GM12873 (cell line): ENCODE results near the gene DPEP2NB.
"Not testable (repeated sequence)": the region's sequence is repeated elsewhere in the genome, so short reads cannot be mapped to it uniquely, and the experiment has no call there.

Experiments used
- TF ChIP-seq, protein P1 (sequence below): IDR thresholded peaks from 2 replicates; pipeline ENCODE4 v1.5.1; 2012; ENCODE audit warnings: low read depth, mild to moderate bottlenecking, moderate library complexity, low read length, control low read depth; ENCODE audit not compliant: insufficient read depth; ENCODE audit errors: missing control alignments

Gene DPEP2NB

DNA sequence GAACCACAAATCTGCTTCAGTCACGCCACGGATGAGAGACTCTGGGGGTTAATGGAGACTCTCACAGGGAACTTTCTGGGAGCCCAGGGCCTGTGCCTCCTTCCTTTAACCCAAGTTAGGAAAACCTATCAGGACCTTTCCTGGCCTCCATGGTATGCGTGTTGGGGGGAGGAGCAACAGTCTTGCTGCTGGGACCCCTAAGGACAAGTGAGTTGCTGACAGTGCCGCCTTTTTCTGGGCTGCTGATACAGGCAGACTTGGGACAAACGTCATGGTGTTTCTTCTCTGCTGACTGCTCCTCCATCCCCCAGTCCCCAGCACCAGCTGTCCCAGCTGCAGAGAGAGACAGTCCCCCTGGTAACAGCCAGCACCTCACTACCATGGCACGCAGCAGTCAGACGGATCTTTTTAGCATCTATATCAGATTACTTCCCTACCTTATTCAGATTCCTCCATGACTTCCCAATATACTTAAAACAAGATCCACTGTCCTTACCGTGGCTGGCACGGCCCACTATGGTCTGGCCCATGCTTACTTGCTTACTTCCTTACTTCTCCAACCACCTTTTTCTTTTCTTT, 6.5 kb downstream of the DPEP2NB start:
- TF ChIP-seq, protein P1, sequence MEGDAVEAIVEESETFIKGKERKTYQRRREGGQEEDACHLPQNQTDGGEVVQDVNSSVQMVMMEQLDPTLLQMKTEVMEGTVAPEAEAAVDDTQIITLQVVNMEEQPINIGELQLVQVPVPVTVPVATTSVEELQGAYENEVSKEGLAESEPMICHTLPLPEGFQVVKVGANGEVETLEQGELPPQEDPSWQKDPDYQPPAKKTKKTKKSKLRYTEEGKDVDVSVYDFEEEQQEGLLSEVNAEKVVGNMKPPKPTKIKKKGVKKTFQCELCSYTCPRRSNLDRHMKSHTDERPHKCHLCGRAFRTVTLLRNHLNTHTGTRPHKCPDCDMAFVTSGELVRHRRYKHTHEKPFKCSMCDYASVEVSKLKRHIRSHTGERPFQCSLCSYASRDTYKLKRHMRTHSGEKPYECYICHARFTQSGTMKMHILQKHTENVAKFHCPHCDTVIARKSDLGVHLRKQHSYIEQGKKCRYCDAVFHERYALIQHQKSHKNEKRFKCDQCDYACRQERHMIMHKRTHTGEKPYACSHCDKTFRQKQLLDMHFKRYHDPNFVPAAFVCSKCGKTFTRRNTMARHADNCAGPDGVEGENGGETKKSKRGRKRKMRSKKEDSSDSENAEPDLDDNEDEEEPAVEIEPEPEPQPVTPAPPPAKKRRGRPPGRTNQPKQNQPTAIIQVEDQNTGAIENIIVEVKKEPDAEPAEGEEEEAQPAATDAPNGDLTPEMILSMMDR, result no peak

DNA sequence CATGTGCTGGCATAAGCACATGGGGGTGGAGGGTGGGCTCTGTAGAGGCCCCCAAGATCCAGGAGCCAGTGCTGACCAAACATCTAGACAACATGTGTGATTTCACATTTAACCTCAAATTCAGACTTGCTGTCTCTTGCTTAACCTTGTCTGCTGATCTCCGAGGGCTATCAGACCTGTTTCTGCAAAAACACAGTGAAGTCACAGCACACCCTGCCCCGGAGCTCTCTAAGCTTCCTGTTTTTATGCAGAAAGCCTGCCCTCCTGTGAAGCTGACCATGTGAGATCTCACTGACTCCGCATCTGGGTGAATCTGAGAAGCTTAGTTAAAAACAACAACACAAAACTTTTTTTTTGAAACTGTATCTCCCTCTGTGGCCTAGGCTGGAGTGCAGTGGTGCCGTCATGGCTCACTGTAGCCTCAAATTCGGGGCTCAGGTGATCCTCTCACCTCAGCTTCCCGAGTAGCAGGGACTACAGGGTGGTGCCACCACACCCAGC, 9.9 kb downstream of the DPEP2NB start:
- TF ChIP-seq, protein P1, result no peak

DNA sequence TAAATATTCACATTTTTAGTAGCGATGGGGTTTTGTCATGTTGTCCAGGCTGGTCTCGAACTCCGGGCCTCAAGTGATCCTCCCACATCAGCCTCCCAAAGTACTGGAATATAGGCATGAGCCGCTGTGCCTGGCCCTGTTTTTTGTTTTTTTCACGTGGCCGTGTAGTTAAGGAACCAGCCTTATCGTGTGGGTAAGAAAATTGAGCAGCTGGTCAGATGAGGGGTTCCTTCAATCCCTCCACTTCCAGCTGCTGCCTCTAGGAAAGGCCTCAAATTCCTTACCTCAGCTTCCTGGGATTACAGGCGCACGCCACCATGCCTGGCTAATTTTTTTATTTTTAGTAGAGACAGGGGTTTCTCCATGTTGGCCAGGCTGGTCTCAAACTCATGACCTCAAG, 10.5 kb downstream of the DPEP2NB start:
- TF ChIP-seq, protein P1, result no peak

DNA sequence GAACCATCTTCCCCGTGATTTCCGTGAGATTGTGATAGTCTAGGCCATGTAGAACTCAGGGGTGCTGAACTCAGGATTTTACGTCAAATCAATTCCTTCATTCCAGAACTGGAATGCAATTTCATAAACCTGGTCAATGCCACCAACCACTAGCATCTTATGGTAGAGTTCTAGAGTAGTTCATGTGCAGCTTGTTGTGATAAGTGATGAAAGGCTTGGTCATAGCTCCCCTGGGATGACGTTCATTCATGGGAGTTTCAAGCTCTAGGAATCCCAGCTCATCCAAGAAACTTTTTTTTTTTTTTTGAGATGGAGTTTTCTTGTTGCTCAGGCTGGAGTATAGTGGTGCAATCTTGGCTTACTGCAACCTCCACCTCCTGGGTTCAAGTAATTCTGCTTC, 12.7 kb downstream of the DPEP2NB start:
- TF ChIP-seq, protein P1, result no peak

DNA sequence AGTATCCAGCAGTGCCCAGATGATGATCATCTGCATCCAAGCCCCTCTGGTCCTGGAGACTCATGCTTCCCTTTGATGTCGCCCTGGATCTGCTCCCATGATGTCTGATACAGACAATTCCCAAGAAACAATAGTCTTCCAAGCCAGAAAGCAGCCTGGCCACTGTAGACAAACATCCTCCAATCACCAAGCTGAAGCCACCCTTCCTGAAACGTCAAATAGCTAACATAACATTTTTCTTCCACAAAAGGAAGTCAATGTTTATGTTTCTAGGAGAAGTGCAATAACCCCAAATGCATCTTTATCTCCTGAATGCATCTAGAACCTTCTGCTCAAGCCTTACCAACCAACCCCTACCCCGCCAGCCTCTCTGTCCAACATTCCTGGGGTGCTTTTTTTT, 15.3 kb downstream of the DPEP2NB start:
- TF ChIP-seq, protein P1, result no peak

DNA sequence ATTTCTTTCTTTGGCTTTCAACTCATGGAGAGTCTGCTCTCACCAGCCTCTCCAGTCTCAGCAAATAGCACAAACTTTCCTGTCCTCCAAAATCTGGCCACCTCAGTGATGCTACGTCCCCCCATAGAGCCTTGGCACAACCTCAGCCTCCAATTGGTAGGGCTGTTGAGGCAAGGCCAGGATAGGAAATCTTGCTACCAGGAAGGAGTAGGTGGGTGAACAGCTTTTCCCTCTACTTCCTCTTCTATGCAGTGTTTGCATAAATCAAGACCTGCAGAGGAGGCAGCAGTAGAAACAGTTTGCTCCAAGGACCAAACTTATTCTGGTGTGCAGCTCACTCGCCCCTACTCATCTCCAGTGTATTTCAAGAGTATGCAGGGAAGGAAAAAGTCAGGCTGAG, 15.7 kb downstream of the DPEP2NB start:
- TF ChIP-seq, protein P1, result no peak

DNA sequence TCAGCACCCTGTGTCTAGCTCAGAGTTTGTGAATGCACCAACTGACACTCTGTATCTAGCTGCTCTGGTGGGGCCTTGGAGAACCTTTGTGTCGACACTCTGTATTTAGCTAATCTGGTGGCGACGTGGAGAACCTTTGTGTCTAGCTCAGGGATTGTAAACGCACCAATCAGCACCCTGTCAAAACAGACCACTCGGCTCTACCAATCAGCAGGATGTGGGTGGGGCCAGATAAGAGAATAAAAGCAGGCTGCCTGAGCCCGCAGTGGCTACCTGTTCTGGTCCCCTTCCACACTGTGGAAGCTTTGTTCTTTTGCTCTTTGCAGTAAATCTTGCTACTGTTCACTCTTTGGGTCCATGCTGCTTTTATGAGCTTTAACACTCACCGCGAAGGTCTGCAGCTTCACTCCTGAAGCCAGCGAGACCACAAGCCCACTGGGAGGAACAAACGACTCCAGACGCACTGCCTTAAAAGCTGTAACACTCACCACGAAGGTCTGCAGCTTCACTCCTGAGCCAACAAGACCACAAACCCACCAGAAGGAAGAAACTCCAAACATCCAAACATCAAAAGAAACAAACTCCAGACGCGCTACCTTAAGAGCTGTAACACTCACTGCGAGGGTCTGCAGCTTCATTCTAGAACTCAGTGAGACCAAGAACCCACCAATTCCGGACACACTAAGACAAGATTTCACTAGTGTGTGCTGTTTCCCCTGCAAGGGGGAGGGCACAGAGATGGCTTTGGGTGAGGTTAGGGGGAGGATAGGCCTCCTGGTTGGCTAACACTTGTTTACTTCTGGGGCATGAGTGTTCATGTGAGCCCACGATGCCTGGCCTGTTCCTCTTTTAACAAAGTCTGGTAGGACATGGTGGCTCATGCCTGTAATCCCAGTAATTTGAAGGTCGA, 16.7 kb downstream of the DPEP2NB start, which contains the start of gene DPEP2:
TSS of gene DPEP2 (minus strand) at position 706 of the 910 bp plus-strand sequence. CDS start 6,272 bp downstream, outside the sequence.
- TF ChIP-seq, protein P1, result not testable (repeated sequence)
